ENCODE results near the gene ZYX. TPM values are rescaled to one million over a fixed set of nuclear protein-coding genes. Genes with fewer than 3 reads are reported as not detected.

ZYX gene
- polyA plus RNA-seq, 1 donor (not counting 4 experiments of a cell fraction or from before 2014, with no cell fraction given), result 17.6 TPM

- TF ChIP-seq CTCF (optimal IDR thresholded peaks at IDR 0.05 in 1 of 3, IDR thresholded peaks at IDR 0.05 in 1 of 3, conservative IDR thresholded peaks at IDR 0.05 in 1 of 3; ENCODE audit: extremely low read depth in 1 of 3, insufficient read depth in 2 of 3, low read length in 3 of 3) (no peak), EZH2 (IDR thresholded peaks at IDR 0.05; ENCODE audit: low read length) (no peak)
- Histone ChIP-seq H3K4me1 (ENCODE audit: control insufficient read depth, extremely low read depth, insufficient read depth, low read length) (peaks cover 36% of the 10 kb centered on the region), H4K20me1 (ENCODE audit: control insufficient read depth, extremely low read depth, insufficient read depth, low read length) (no peaks in the 10 kb centered on the region), H3K4me3 (ENCODE audit: control insufficient read depth in 2 of 3, extremely low read depth in 1 of 3, insufficient read depth in 2 of 3, low read depth in 1 of 3, low read length in 3 of 3) (peak overlapping the region in 1 of 3 experiments; percentile 37), H3K79me2 (ENCODE audit: control insufficient read depth, insufficient read depth, low read length) (no peaks in the 10 kb centered on the region), H3K4me2 (ENCODE audit: control insufficient read depth, extremely low read depth, insufficient read depth, low read depth, low read length) (peak overlapping the region; percentile 71), H3K9me1 (ENCODE audit: control insufficient read depth, extremely low read depth, insufficient read depth, low read length) (no peaks in the 10 kb centered on the region), H2AFZ (ENCODE audit: control insufficient read depth, low read length) (no peak overlapping the region), H3K36me3 (ENCODE audit: control insufficient read depth in 2 of 2, extremely low read depth in 1 of 2, insufficient read depth in 2 of 2, low read length in 2 of 2) (no peaks in the 10 kb centered on the region), H3K9ac (ENCODE audit: control insufficient read depth, extremely low read depth, insufficient read depth, low read length) (no peak overlapping the region), H3K27ac (ENCODE audit: control insufficient read depth, insufficient read depth, low read length) (peak overlapping the region; percentile 94), H3K9me3 (ENCODE audit: control insufficient read depth, low read depth, low read length) (no peaks in the 10 kb centered on the region), H3K27me3 (ENCODE audit: control insufficient read depth, extremely low read depth, insufficient read depth, low read length) (no peaks in the 10 kb centered on the region)
- DNase-seq (ENCODE audit: low read depth, low spot score), result no peak
- dilution Hi-C loops (cut with MboI; ENCODE audit: extremely low pct_ligation_motif_present, low sequenced_read_pairs), result no loop called here
- FAIRE-seq, result no peak
Observed at GRCh38 chr7:143431109-143431508, 50.0 kb downstream of the ZYX start.

GRCh38 chr7:143433759-143434158, 52.6 kb downstream of the ZYX start:
- Histone ChIP-seq H3K9me1 (ENCODE audit: control insufficient read depth, extremely low read depth, insufficient read depth, low read length) (no peaks in the 10 kb centered on the region), H3K36me3 (ENCODE audit: control insufficient read depth in 2 of 2, extremely low read depth in 1 of 2, insufficient read depth in 2 of 2, low read length in 2 of 2) (no peaks in the 10 kb centered on the region), H3K27ac (ENCODE audit: control insufficient read depth, insufficient read depth, low read length) (no peak overlapping the region), H3K79me2 (ENCODE audit: control insufficient read depth, insufficient read depth, low read length) (no peaks in the 10 kb centered on the region), H3K27me3 (ENCODE audit: control insufficient read depth, extremely low read depth, insufficient read depth, low read length) (no peaks in the 10 kb centered on the region), H4K20me1 (ENCODE audit: control insufficient read depth, extremely low read depth, insufficient read depth, low read length) (no peaks in the 10 kb centered on the region), H3K9ac (ENCODE audit: control insufficient read depth, extremely low read depth, insufficient read depth, low read length) (no peak overlapping the region), H2AFZ (ENCODE audit: control insufficient read depth, low read length) (no peak overlapping the region), H3K4me2 (ENCODE audit: control insufficient read depth, extremely low read depth, insufficient read depth, low read depth, low read length) (no peak overlapping the region), H3K4me3 (ENCODE audit: control insufficient read depth in 2 of 3, extremely low read depth in 1 of 3, insufficient read depth in 2 of 3, low read depth in 1 of 3, low read length in 3 of 3) (no peak overlapping the region), H3K4me1 (ENCODE audit: control insufficient read depth, extremely low read depth, insufficient read depth, low read length) (peaks cover 36% of the 10 kb centered on the region), H3K9me3 (ENCODE audit: control insufficient read depth, low read depth, low read length) (no peaks in the 10 kb centered on the region)
- DNase-seq (ENCODE audit: low read depth, low spot score) (no peak), FAIRE-seq (no peak)
- TF ChIP-seq CTCF (optimal IDR thresholded peaks at IDR 0.05 in 1 of 3, IDR thresholded peaks at IDR 0.05 in 1 of 3, conservative IDR thresholded peaks at IDR 0.05 in 1 of 3; ENCODE audit: extremely low read depth in 1 of 3, insufficient read depth in 2 of 3, low read length in 3 of 3) (no peak), EZH2 (IDR thresholded peaks at IDR 0.05; ENCODE audit: low read length) (no peak)
- dilution Hi-C loops (cut with MboI; ENCODE audit: extremely low pct_ligation_motif_present, low sequenced_read_pairs), result no loop called here
